Endothelial cell of umbilical vein (primary cell): ENCODE results near the gene DIDO1.

Experiments used
- CTCF ChIP-seq, 2 donors: IDR thresholded peaks; 1 replicate in 1 of 2; 2 replicates in 1 of 2; pipeline ENCODE4 v1.5.1; 2011; ENCODE audit warnings: low read length in 2 of 2, mild to moderate bottlenecking in 2 of 2, moderate library complexity in 2 of 2, control low read depth in 1 of 2, inconsistent platforms in 1 of 2, low read depth in 1 of 2; ENCODE audit not compliant: insufficient read depth in 1 of 2; ENCODE audit errors: extremely low read depth in 1 of 2
- EZH2 ChIP-seq: IDR thresholded peaks from 2 replicates; pipeline ENCODE4 v1.6.1; 2012; ENCODE audit warnings: borderline replicate concordance, low read depth, mild to moderate bottlenecking, moderate library complexity, low read length, inconsistent platforms; ENCODE audit not compliant: severe bottlenecking
- GATA2 ChIP-seq: IDR thresholded peaks from 2 replicates; pipeline ENCODE4 v1.7.0; 2011; ENCODE audit warnings: low read depth, mild to moderate bottlenecking, moderate library complexity, mixed read lengths, low read length; ENCODE audit not compliant: insufficient read length, insufficient read depth
- JUN ChIP-seq: IDR thresholded peaks from 2 replicates; pipeline ENCODE4 v1.6.1; 2011; ENCODE audit warnings: borderline replicate concordance, low read depth; ENCODE audit not compliant: insufficient read length, insufficient read depth
- POLR2AphosphoS5 ChIP-seq: IDR thresholded peaks from 2 replicates; pipeline ENCODE4 v1.6.1; 2012; ENCODE audit warnings: low read depth, mild to moderate bottlenecking, control low read depth, low read length, moderate library complexity; ENCODE audit not compliant: insufficient read depth

GRCh38 chr20:62943396-62943795 lies 17.1 kb upstream of the DIDO1 start:
- no peak for TF ChIP-seq CTCF (IDR thresholded peaks at IDR 0.05; ENCODE audit: extremely low read depth in 1 of 2, insufficient read depth in 1 of 2, low read depth in 1 of 2, low read length in 2 of 2)
- no peak for TF ChIP-seq JUN
- TF ChIP-seq GATA2 = no peak
- TF ChIP-seq EZH2 = no peak
- TF ChIP-seq POLR2AphosphoS5 = no peak
